IMR-90 (cell line): Measurements from ENCODE around the gene TARBP2. TPM values are rescaled to one million over a fixed set of nuclear protein-coding genes. Genes with fewer than 3 reads are reported as not detected.

Experiments
- ATAC-seq: fragments of 200-7000 bp; cut with Tn5 transposase; 2 replicates; pipeline ENCODE4 v1.9.1; 2020; ENCODE audit warnings: low read depth, mild to moderate bottlenecking, moderate library complexity
- BruUV-seq: library from RNA; stranded (reverse); fragments of 400-500 nt; replicated peaks from 2 replicates; lab custom pipeline; 2021; lab: Mats Ljungman, UMichigan
- CTCF ChIA-PET: fragments of 300-600 bp; formaldehyde crosslinking; extraction: SDS; loops from one replicate; lab custom pipeline; 2021; ENCODE audit warnings: antibody characterized with exemption; lab: Yijun Ruan, JAX
- POLR2A ChIA-PET: fragments of 300-600 bp; sonication (Branson Sonifier 250); formaldehyde crosslinking; loops from one replicate; lab custom pipeline; 2022; ENCODE audit warnings: antibody characterized with exemption; ENCODE audit not compliant: unreplicated experiment; lab: Charles Lee
- DNase-seq: peaks from one replicate; pipeline ENCODE4 v3.0.0; 2013
- H2AFZ ChIP-seq: replicated peaks from 2 replicates; pipeline ENCODE3; 2013; ENCODE audit warnings: low read length, mild to moderate bottlenecking; ENCODE audit not compliant: poor library complexity
- H2AK5ac ChIP-seq: 2 replicates; pipeline ENCODE4 v1.6.1; 2013; ENCODE audit warnings: low read depth, low read length, inconsistent platforms
- H2AK9ac ChIP-seq: replicated peaks from 2 replicates; pipeline ENCODE3; 2013; ENCODE audit warnings: mild to moderate bottlenecking, low read depth, low read length, moderate library complexity; ENCODE audit not compliant: poor library complexity
- H2BK120ac ChIP-seq: 2 replicates; pipeline ENCODE4 v1.6.1; 2013; ENCODE audit warnings: low read depth, low read length, inconsistent platforms
- H2BK15ac ChIP-seq: 3 replicates; pipeline ENCODE4 v1.6.1; 2013; ENCODE audit warnings: low read depth, low read length, inconsistent platforms
- H2BK20ac ChIP-seq: 2 replicates; pipeline ENCODE4 v1.6.1; 2013; ENCODE audit warnings: low read depth, mild to moderate bottlenecking, inconsistent platforms, low read length, moderate library complexity
- H2BK5ac ChIP-seq: 2 replicates; pipeline ENCODE4 v1.6.1; 2013; ENCODE audit warnings: mild to moderate bottlenecking, low read depth, low read length, inconsistent platforms; ENCODE audit not compliant: poor library complexity, severe bottlenecking
- H3K14ac ChIP-seq: replicated peaks from 2 replicates; pipeline ENCODE4 v1.6.1; 2013; ENCODE audit warnings: low read depth, low read length, inconsistent platforms
- H3K18ac ChIP-seq: 2 replicates; pipeline ENCODE4 v1.6.1; 2013; ENCODE audit warnings: low read depth, low read length, control low read depth
- H3K23ac ChIP-seq: 2 replicates; pipeline ENCODE4 v1.6.1; 2013; ENCODE audit warnings: low read depth, low read length, inconsistent platforms
- H3K27ac ChIP-seq: 2 replicates; pipeline ENCODE4 v1.5.1; 2013; ENCODE audit warnings: mild to moderate bottlenecking, control low read depth, low read length; ENCODE audit not compliant: insufficient read depth
- H3K27me3 ChIP-seq: 2 replicates; pipeline ENCODE4 v1.6.1; 2013; ENCODE audit warnings: low read length; ENCODE audit not compliant: control insufficient read depth, insufficient read depth
- H3K36me3 ChIP-seq: 2 replicates; pipeline ENCODE4 v1.6.1; 2013; ENCODE audit warnings: low read length, mixed read lengths; ENCODE audit not compliant: control insufficient read depth, insufficient read depth
- H3K4ac ChIP-seq: 2 replicates; pipeline ENCODE4 v1.6.1; 2013; ENCODE audit warnings: low read depth, low read length, inconsistent platforms
- H3K4me1 ChIP-seq: 2 replicates; pipeline ENCODE4 v1.6.1; 2013; ENCODE audit warnings: low read length, mixed read lengths; ENCODE audit not compliant: control insufficient read depth, insufficient read depth
- H3K4me2 ChIP-seq: 2 replicates; pipeline ENCODE4 v1.6.1; 2013; ENCODE audit warnings: low read depth, mild to moderate bottlenecking, control low read depth, low read length, moderate library complexity
- H3K4me3 ChIP-seq: 2 replicates; pipeline ENCODE4 v1.5.1; 2013; ENCODE audit warnings: low read depth, mild to moderate bottlenecking, control low read depth, low read length, moderate library complexity; ENCODE audit not compliant: insufficient read depth
- H3K56ac ChIP-seq: 2 replicates; pipeline ENCODE4 v1.6.1; 2013; ENCODE audit warnings: low read length, inconsistent platforms; ENCODE audit not compliant: insufficient read depth; ENCODE audit errors: extremely low read depth
- H3K79me1 ChIP-seq, 2 experiments: 2 replicates each; pipeline ENCODE4 v1.6.1; 2013; ENCODE audit warnings: low read length in 2 of 2, inconsistent platforms in 1 of 2, low read depth in 1 of 2
- H3K9ac ChIP-seq: 2 replicates; pipeline ENCODE4 v1.6.1; 2013; ENCODE audit warnings: low read depth, low read length, control low read depth
- H3K9me1 ChIP-seq: 2 replicates; pipeline ENCODE4 v1.6.1; 2013; ENCODE audit warnings: low read length, inconsistent platforms; ENCODE audit not compliant: insufficient read depth
- H3K9me3 ChIP-seq: 2 replicates; pipeline ENCODE4 v1.6.1; 2013; ENCODE audit warnings: low read length; ENCODE audit not compliant: control insufficient read depth, insufficient read depth
- H4K20me1 ChIP-seq: 2 replicates; pipeline ENCODE4 v1.6.1; 2013; ENCODE audit warnings: low read length, inconsistent platforms; ENCODE audit not compliant: insufficient read depth
- H4K5ac ChIP-seq: 2 replicates; pipeline ENCODE4 v1.6.1; 2013; ENCODE audit warnings: mild to moderate bottlenecking, low read depth, low read length, control low read depth
- H4K8ac ChIP-seq, 2 experiments: 2 replicates each; pipeline ENCODE4 v1.6.1; 2013; ENCODE audit warnings: low read depth in 2 of 2, low read length in 2 of 2, control low read depth in 1 of 2, inconsistent platforms in 1 of 2
- H4K91ac ChIP-seq: 2 replicates; pipeline ENCODE4 v1.6.1; 2013; ENCODE audit warnings: low read depth, low read length, inconsistent platforms; ENCODE audit not compliant: insufficient read depth
- BHLHE40 ChIP-seq: fragments of 150-350 bp; IDR thresholded peaks from 2 replicates; pipeline ENCODE4 v1.6.1; 2016; ENCODE audit warnings: mild to moderate bottlenecking, low read depth, low read length
- CEBPB ChIP-seq: IDR thresholded peaks from 2 replicates; pipeline ENCODE4 v1.6.1; 2012; ENCODE audit warnings: low read depth, low read length, improper control_type of control experiment
- MAFK ChIP-seq: IDR thresholded peaks from 2 replicates; pipeline ENCODE4 v1.6.1; 2012; ENCODE audit warnings: low read depth, low read length, improper control_type of control experiment
- MAZ ChIP-seq: IDR thresholded peaks from 2 replicates; pipeline ENCODE4 v1.6.1; 2012; ENCODE audit warnings: low read depth, mild to moderate bottlenecking, low read length, improper control_type of control experiment, moderate library complexity, borderline replicate concordance
- POLR2A ChIP-seq: IDR thresholded peaks from 2 replicates; pipeline ENCODE4 v1.6.1; 2012; ENCODE audit warnings: mild to moderate bottlenecking, low read depth, low read length
- RFX5 ChIP-seq: IDR thresholded peaks from 2 replicates; pipeline ENCODE4 v1.8.0; 2012; ENCODE audit warnings: low read depth, mild to moderate bottlenecking, low read length, moderate library complexity
- WGBS, 2 experiments: methylation state at CpG; one replicate each; pipeline versions ENCODE4 v1.1.5 to v1.1.7; 2013; ENCODE audit warnings: missing lambda C conversion rate in 2 of 2; ENCODE audit not compliant: insufficient read length in 1 of 2; ENCODE audit errors: extremely low coverage in 2 of 2; 5-methylcytosine and 5-hydroxymethylcytosine counted together
- dilution Hi-C: fragments of 300-500 bp; cut with HindIII; formaldehyde crosslinking; loops from one replicate; pipeline ENCODE4 v1.14.3; 2018; ENCODE audit warnings: low sequenced_read_pairs; ENCODE audit not compliant: unreplicated experiment
- in situ Hi-C: fragments of 300-500 bp; cut with MboI; formaldehyde crosslinking; loops from 3 replicates; pipeline ENCODE4 v1.14.3; 2019; ENCODE audit warnings: low sequenced_read_pairs, inconsistent platforms, mixed read lengths
- intact Hi-C: fragments of 100-400 bp; cut with micrococcal nuclease; formaldehyde crosslinking; loops from 2 replicates; pipeline ENCODE4 v1.10.0; 2022
- polyA plus RNA-seq, 3 experiments: library from polyadenylated mRNA; depleted of rRNA; stranded (reverse); fragments of >200 nt; gene quantifications; 2 replicates each; pipeline ENCODE4 v1.2.3, GENCODE V29; 2012; ENCODE audit warnings: low replicate concordance in 1 of 3
- total RNA-seq: library from RNA; depleted of rRNA; stranded (reverse); fragments of >200 nt; gene quantifications from 2 replicates; pipeline ENCODE4 v1.2.3, GENCODE V29; 2012

TARBP2 gene
- total and polyA plus RNA-seq, 2 of the 4 experiments (the other 2 are of a cell fraction), result 27.4 to 46.1 TPM

DNA sequence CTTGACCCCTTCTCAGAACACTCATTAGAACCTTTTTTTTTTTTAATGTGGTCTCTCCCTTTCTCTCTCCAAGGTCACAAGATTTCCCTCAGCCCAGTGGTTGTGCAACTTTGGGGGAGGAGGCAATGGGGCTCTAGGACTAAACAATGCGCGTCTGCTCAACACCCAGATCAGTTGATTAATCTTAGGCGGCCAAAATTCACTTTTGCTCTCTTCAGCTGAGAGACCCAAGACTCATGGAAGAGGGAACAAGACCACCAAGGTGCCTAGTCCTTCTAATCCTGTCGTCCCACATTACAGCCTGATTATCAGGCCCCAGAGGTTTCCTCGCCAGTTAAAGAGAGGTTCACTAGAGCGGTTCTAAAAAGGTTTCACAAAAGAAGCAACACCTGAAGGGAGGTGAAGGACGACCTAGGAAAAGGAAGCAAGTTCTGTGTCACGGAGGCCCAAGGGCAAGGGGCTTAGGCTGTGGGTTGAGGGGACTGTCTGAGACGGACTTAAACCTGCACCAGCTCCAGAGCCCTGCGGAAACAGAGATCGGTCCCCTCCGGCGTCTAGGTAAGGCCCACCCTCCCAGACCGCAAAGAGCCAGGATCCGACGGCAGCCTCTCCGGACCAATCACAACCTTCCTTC, 824 bp upstream of the TARBP2 start:
- Histone ChIP-seq H3K23ac (peak overlapping the region; percentile 89), H3K4me1 (peaks cover 18% of the 10 kb centered on the region), H3K4me3 (peak overlapping the region; percentile 64), H3K4me2 (peak overlapping the region; percentile 93), H4K8ac (peak overlapping the region; percentile 84 to 98), H4K20me1 (peaks cover 3% of the 10 kb centered on the region), H2AFZ (peak overlapping the region; percentile 89), H4K5ac (peak overlapping the region; percentile 95), H3K9me1 (peaks cover 37% of the 10 kb centered on the region), H3K14ac (peak overlapping the region; percentile 91), H3K36me3 (peaks cover 14% of the 10 kb centered on the region; the same call in 1 of the 2 replicates), H3K9me3 (no peaks in the 10 kb centered on the region), H2AK9ac (peak overlapping the region; percentile 96), H3K27me3 (no peaks in the 10 kb centered on the region), H3K9ac (peak overlapping the region; percentile 91), H3K18ac (peak overlapping the region; percentile 93), H3K4ac (peak overlapping the region; percentile 95), H4K91ac (peak overlapping the region; percentile 90), H3K27ac (peak overlapping the region; percentile 92), H2BK5ac (peak overlapping the region; percentile 88), H2BK15ac (peak overlapping the region; percentile 60; the same call in 2 of the 3 replicates), H3K79me1 (peaks cover 28 to 76% of the 10 kb centered on the region in 2 experiments; a peak in 3 of 4 replicates), H2BK120ac (peak overlapping the region; percentile 79), H2AK5ac (peak overlapping the region; percentile 93), H3K56ac (peak overlapping the region; percentile 83), H2BK20ac (peak overlapping the region; percentile 52; the same call in 1 of the 2 replicates)
- CTCF ChIA-PET, result interaction anchor here (0.7 to 1.1 kb wide), 2 partner anchors 12 to 22 kb away, joined by 3 to 6 read pairs; no protein-coding TSS in a partner anchor
- ATAC-seq, result no peak
- intact Hi-C loops (loop anchor here (2.0 to 5.0 kb wide), 2 partner anchors 48 to 179 kb away; partner anchors contain the start of genes AAAS and PCBP2), in situ Hi-C loops (loop anchor here (10.0 kb wide), 1 partner anchor 175 kb away; the partner anchor contains the start of gene AAAS), dilution Hi-C loops (no loop called here)
- 0% methylated on average over 3 of the region's 17 CpGs; no CpG with 5 or more reads in 1 of the 2 experiments for WGBS, 2 experiments
- POLR2A ChIA-PET, result interaction anchor here (0.6 to 1.0 kb wide), 3 partner anchors 9 to 239 kb away, joined by 4 to 9 read pairs (median 4); no protein-coding TSS in a partner anchor
- no TSS peak for BruUV-seq
- DNase-seq, result peak; percentile 65
- TF ChIP-seq POLR2A, result peak; percentile 88
- peak; percentile 40; the same call in 1 of the 2 replicates for TF ChIP-seq MAZ
- TF ChIP-seq BHLHE40, result no peak
- TF ChIP-seq MAFK, result no peak
- peak; percentile 96 for TF ChIP-seq CEBPB
- no peak for TF ChIP-seq RFX5
